GM18870 (cell line): ENCODE measurements around the gene HID1.
"Not testable (repeated sequence)": the region's sequence is repeated elsewhere in the genome, so short reads cannot be mapped to it uniquely, and the experiment has no call there.

ENCODE experiments used
- ATAC-seq: cut with Tn5 transposase; IDR thresholded peaks from one replicate; pipeline ENCODE4 v1.9.1; 2021; ENCODE audit warnings: moderate library complexity; ENCODE audit not compliant: unreplicated experiment

The HID1 gene

GRCh38 chr17:75001915-75002843 is 29.6 kb upstream of the HID1 start:
- no peak for ATAC-seq

- ATAC-seq: no peak
Observed at GRCh38 chr17:74999523-74999922, 27.0 kb upstream of the HID1 start.

GRCh38 chr17:74998783-74999182 is 26.2 kb upstream of the HID1 start:
- no peak for ATAC-seq

GRCh38 chr17:74995847-74996246 is 23.3 kb upstream of the HID1 start:
- ATAC-seq: no peak

GRCh38 chr17:74994440-74994839 is 21.9 kb upstream of the HID1 start:
- ATAC-seq: no peak

GRCh38 chr17:74992223-74992622 is 19.7 kb upstream of the HID1 start:
- no peak for ATAC-seq

GRCh38 chr17:74990581-74991105 is 18.1 kb upstream of the HID1 start:
- ATAC-seq: no peak

GRCh38 chr17:74987909-74988711 is 15.6 kb upstream of the HID1 start:
- no peak for ATAC-seq

- ATAC-seq: no peak
Observed at GRCh38 chr17:74987418-74987908, 14.9 kb upstream of the HID1 start, which contains the start of gene CDR2L. Gene CDR2L, plus strand, starts transcription at chr17:74987632. Its CDS starts 412 bp downstream, at chr17:74988044.

GRCh38 chr17:74986206-74986576 is 13.6 kb upstream of the HID1 start:
- no peak for ATAC-seq

GRCh38 chr17:74982663-74983313 is 10.2 kb upstream of the HID1 start:
- ATAC-seq: not testable (repeated sequence)

- ATAC-seq: no peak
Observed at GRCh38 chr17:74981979-74982662, 9.6 kb upstream of the HID1 start.

- no peak for ATAC-seq
Observed at GRCh38 chr17:74981318-74981978, 8.9 kb upstream of the HID1 start.

GRCh38 chr17:74979408-74980146 is 7.0 kb upstream of the HID1 start:
- ATAC-seq: no peak

GRCh38 chr17:74978240-74978639 is 5.7 kb upstream of the HID1 start:
- no peak for ATAC-seq

- no peak for ATAC-seq
Observed at GRCh38 chr17:74977802-74978201, 5.2 kb upstream of the HID1 start.

GRCh38 chr17:74975943-74976342 is 3.4 kb upstream of the HID1 start:
- ATAC-seq: no peak

GRCh38 chr17:74972973-74973328 is 392 bp upstream of the HID1 start:
- no peak for ATAC-seq

GRCh38 chr17:74971842-74972106 is 785 bp downstream of the HID1 start:
- ATAC-seq: no peak
